Stomach (tissue), 4 donors: ENCODE measurements around the gene GIMAP8.

ENCODE experiments used
- CTCF ChIP-seq, 7 experiments: fragments of 450-650 bp in 4 of 7; fragments of 200-600 bp in 3 of 7; sonication (generic) in 3 of 7; IDR thresholded peaks; one replicate each; pipeline ENCODE4 v1.5.1; 2016 to 2019; ENCODE audit warnings: antibody characterized with exemption in 7 of 7, control low read depth in 2 of 7, mild to moderate bottlenecking in 1 of 7
- EP300 ChIP-seq: sonication (generic); formaldehyde crosslinking; IDR thresholded peaks from one replicate; pipeline ENCODE4 v1.6.1; 2017; ENCODE audit warnings: antibody characterized with exemption
- POLR2A ChIP-seq, 4 donors: fragments of 450-650 bp; IDR thresholded peaks; one replicate each; pipeline ENCODE4 v1.6.1; 2016; ENCODE audit warnings: antibody characterized with exemption in 4 of 4, control low read depth in 2 of 4, mild to moderate bottlenecking in 1 of 4, moderate library complexity in 1 of 4

GRCh38 chr7:150428671-150429451 is 21.6 kb upstream of the GIMAP8 start:
- TF ChIP-seq CTCF (IDR thresholded peaks at IDR 0.05): no peak
- no peak for TF ChIP-seq POLR2A (IDR thresholded peaks at IDR 0.05)
- no peak for TF ChIP-seq EP300
